PFSK-1 (cell line): ENCODE data around the gene NDUFV3.

Experiments
- POLR2AphosphoS5 ChIP-seq: IDR thresholded peaks from 2 replicates; pipeline ENCODE4 v1.6.1; 2012; ENCODE audit warnings: low read depth, mild to moderate bottlenecking, control low read depth, low read length, moderate library complexity
- SIN3A ChIP-seq: IDR thresholded peaks from 2 replicates; pipeline ENCODE4 v1.6.1; 2012; ENCODE audit warnings: mild to moderate bottlenecking, low read length, moderate library complexity, borderline replicate concordance; ENCODE audit not compliant: insufficient read depth
- TF ChIP-seq, protein P1 (sequence below), 2 experiments: IDR thresholded peaks; 2 replicates each; pipeline versions ENCODE4 v1.6.1 to v1.8.0; 2011 to 2012; ENCODE audit warnings: low read depth in 2 of 2, low read length in 2 of 2, control low read depth in 1 of 2, inconsistent platforms in 1 of 2, mild to moderate bottlenecking in 1 of 2, moderate library complexity in 1 of 2; ENCODE audit not compliant: insufficient read depth in 1 of 2

- no peak for TF ChIP-seq POLR2AphosphoS5
- TF ChIP-seq, protein P1, sequence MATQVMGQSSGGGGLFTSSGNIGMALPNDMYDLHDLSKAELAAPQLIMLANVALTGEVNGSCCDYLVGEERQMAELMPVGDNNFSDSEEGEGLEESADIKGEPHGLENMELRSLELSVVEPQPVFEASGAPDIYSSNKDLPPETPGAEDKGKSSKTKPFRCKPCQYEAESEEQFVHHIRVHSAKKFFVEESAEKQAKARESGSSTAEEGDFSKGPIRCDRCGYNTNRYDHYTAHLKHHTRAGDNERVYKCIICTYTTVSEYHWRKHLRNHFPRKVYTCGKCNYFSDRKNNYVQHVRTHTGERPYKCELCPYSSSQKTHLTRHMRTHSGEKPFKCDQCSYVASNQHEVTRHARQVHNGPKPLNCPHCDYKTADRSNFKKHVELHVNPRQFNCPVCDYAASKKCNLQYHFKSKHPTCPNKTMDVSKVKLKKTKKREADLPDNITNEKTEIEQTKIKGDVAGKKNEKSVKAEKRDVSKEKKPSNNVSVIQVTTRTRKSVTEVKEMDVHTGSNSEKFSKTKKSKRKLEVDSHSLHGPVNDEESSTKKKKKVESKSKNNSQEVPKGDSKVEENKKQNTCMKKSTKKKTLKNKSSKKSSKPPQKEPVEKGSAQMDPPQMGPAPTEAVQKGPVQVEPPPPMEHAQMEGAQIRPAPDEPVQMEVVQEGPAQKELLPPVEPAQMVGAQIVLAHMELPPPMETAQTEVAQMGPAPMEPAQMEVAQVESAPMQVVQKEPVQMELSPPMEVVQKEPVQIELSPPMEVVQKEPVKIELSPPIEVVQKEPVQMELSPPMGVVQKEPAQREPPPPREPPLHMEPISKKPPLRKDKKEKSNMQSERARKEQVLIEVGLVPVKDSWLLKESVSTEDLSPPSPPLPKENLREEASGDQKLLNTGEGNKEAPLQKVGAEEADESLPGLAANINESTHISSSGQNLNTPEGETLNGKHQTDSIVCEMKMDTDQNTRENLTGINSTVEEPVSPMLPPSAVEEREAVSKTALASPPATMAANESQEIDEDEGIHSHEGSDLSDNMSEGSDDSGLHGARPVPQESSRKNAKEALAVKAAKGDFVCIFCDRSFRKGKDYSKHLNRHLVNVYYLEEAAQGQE (IDR thresholded peaks at IDR 0.05; ENCODE audit: insufficient read depth in 1 of 2, low read depth in 2 of 2, low read length in 2 of 2) = no peak
- no peak for TF ChIP-seq SIN3A
Observed at GRCh38 chr21:42850463-42850862, 42.6 kb upstream of the NDUFV3 start.
